Effector CD8-positive, alpha-beta T cell (primary cell): ENCODE data around the gene NTRK2.

Source experiments
- DNase-seq: peaks from one replicate; lab custom pipeline; 2025; lab: John Stamatoyannopoulos, UW

Gene NTRK2

DNA sequence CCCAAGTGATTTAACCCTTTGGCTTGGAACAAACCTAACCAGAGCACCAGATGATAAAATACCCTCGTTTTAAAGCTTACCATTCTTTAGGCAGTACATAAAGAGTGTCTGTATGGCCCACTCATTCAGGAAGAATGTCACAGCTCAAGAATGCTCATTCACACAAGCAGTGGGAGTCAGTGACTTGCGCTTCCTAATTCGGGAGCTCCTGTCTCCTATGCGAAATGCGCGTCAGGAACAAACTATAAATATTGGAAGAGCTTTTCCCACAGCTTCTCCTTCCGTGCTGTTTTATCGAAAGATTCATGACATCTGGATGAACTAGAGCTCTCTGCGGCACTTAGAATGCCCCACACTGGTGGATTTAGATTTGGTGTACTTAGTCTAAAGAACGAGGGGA is 66.6 kb downstream of the NTRK2 start:
- no peak for DNase-seq

GRCh38 chr9:84736536-84736935 is 67.0 kb downstream of the NTRK2 start:
- no peak for DNase-seq

DNA sequence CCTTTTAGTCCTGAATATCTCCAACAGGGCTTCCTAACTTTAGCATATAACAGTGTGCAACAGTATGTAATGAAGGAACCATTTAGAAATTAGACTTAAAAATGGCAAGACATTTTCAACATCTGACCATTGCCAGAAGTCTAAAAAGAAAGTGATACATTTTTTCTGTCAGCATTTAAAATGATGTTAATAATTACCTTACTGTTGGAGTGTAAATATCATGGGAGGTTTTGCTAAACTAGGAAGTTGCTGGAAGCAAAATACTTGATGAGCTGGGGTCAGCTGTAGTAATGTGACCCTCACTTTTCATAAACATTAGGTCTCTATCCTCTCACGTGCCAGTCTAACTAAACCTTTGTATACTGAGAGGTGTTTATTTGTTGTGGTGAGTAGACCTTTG is 68.8 kb downstream of the NTRK2 start:
- no peak for DNase-seq

DNA sequence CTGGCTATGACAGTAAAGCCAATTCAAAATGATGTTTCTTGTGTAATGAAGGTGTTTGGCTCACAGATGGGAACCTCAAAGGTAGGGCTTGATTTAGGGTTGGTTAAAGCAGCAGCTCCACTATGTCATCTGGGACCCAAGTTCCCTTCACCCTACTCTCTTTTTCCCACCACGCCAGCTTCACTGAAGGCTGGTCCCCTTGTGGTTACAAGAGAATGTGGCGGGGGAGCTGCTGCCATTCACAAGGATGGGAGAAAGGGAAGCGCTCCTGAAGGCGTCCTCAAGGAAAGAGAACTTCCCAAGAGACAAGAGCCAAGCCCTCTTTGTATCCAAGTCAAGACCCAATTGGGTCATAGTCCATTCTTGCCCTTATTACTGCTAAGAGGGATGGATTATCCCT is 72.7 kb downstream of the NTRK2 start:
- DNase-seq: no peak

GRCh38 chr9:84744195-84744594 is 74.7 kb downstream of the NTRK2 start:
- DNase-seq: no peak

- no peak for DNase-seq
These were observed 75.2 kb downstream of the NTRK2 start for GRCh38 chr9:84744726-84745125.

DNA sequence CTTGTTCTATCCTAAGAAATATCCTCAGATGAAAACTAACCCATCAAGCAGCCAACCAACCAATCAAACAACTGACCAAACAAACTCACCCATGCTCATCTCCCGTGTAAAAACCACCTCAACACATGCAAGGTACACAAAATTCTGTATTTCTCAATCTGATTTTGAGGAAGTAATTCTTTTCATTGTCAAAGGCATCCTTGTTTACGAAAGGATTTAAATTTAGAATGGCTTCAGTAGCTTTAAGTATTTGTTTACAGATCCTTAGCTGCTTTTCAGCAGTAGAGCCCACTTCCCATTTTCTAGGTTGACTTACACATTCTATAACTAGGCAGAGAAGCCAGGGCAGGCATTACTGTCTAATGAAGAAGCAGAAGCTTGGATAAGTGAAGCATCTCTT is 78.6 kb downstream of the NTRK2 start:
- DNase-seq: no peak

DNA sequence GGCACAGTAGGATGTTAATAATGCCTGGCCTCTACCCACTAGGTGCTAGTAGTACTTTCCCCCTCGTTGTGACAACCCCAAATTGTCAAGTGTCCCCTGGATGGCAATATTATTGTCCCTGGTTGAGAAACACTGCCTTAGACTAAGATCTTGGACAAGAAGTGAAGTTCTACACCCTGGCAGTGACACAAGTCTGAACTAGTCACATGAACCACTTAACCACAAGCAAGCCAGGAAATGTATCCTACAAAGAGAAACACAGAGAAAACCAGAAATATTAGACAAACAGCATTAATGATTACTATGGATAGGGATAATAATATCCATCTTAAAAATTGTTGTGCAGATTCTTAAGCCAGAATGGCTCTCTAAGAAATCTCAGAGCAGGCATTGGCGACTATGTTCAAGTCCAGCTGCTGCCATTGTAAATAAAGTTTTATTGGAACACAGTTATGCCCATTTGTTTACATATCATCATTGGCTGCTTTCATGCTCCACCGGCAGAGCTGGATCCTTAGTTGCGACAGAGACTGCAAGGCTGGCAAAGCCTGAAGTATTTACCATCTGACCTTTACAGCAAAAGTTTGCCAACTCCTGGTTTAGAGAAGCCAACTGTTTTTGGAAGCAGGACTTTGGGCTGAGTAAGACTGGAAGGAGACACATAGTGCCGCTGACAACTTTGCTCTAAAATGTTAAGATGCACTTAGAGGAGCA is 80.8 kb downstream of the NTRK2 start:
- no peak for DNase-seq

- DNase-seq: no peak
These were observed 82.4 kb downstream of the NTRK2 start for GRCh38 chr9:84751921-84752320.

- DNase-seq: no peak
These were observed 84.9 kb downstream of the NTRK2 start for GRCh38 chr9:84754461-84754860.

DNA sequence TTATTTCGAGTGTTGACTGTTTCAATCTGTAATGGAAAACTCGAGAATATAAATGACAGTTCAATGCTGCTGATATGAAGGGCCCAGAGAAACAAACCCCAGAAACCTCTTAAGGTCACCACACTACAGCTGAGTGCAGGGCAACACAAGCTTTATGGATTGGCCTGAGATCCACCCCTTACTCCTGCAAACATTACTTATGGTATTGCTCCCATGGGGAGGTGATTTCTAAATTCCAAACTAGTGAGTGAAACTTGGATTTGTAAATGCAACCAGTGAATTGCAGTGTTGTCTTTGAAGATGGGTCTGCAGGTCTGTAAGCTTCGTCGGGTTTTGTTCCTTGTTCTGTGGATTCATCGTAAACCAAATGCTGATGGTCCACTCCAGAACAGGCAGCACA is 85.4 kb downstream of the NTRK2 start:
- no peak for DNase-seq

GRCh38 chr9:84755380-84755779 is 85.9 kb downstream of the NTRK2 start:
- DNase-seq: no peak

DNA sequence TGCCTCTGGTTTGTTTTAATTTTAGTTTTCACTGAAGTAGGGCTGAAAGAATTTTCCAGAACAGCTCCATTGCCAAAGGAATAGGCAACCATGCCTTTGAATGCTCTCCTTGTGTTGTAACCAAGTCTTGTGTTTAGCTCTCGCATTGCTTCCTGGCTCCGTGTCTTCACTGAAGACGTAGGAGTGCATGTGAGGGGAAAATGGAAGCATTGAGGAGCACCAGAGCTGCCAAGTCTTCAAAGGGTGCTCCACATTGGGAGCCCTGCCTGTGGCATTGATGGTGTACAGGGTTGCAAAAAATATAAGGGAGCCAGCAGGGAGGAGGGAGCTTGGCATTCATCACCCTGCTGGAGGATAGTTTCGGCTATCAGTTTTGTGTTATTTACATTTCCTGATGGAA is 86.6 kb downstream of the NTRK2 start:
- no peak for DNase-seq

GRCh38 chr9:84756731-84757130 is 87.2 kb downstream of the NTRK2 start:
- no peak for DNase-seq

- DNase-seq: no peak
These were observed 89.3 kb downstream of the NTRK2 start for GRCh38 chr9:84758817-84759216.

- DNase-seq: no peak
These were observed 89.8 kb downstream of the NTRK2 start for GRCh38 chr9:84759300-84759750.

DNA sequence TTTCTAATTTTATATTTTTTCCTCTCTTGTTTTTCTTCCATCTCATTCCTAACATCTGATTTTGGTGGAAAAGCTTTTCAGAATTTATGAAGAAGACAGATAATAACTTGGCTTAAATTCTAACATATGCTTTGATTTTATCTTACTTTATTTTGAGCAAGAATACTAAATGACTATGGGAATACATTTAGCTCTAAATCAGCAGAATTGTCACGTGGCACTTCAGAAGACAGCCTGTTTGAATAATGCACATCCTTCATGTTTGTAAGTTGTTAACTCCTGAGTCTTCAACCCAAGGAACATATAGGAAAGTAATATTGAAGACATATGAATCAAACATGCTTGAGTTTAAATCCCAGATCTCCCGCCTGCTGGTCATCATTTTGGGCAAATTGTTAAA is 90.3 kb downstream of the NTRK2 start:
- no peak for DNase-seq

GRCh38 chr9:84761137-84761808 is 91.7 kb downstream of the NTRK2 start:
- DNase-seq: no peak

- DNase-seq: no peak
These were observed 103.0 kb downstream of the NTRK2 start for GRCh38 chr9:84772511-84772910.

- DNase-seq: no peak
These were observed 103.5 kb downstream of the NTRK2 start for GRCh38 chr9:84773022-84773421.

DNA sequence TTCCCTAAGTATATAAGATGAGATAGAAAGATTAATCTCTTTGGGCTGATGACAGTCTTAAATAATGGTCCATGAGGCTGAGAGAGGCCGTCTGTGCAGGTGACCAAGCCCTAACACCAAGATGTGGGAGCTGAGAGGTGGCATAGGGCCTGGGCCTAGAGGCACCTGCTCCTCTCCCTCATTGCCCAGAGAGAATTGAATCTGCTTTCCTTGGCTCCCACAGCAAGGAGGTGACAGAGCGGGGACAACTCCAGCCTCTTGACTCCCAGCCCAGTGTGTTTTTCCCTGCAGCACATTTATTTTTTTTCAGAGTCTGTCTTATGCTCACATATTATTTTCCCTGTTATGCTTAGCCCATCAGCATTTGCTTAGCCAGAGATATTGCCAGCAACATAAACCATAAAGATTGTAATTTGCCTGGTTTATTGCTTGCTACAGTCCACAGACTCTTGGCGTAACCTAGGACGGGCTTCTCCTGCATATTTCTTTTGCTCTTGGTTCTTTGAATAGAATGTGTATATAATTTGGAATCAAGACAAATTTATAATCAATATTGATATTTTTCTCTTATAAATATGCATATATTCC is 105.6 kb downstream of the NTRK2 start:
- no peak for DNase-seq

DNA sequence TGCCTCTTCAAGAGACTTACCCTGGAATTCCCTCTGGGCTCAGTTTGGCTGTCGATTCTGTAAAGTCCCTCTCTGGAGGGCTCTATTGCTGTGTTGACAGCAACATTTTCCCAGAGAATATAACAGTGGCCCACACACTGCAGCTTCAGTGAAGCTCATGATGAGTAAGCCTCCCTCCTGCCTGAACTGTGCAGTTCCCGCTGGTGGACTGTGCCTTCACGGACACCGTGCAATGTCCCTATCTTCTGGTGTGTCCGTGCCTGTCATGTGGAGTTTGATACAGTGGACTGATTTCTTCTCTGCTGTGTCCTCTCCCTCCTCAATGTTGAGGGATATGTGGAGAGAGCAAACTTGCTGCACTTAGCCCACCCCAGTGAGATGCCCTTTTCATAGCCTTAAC is 109.0 kb downstream of the NTRK2 start:
- no peak for DNase-seq

DNA sequence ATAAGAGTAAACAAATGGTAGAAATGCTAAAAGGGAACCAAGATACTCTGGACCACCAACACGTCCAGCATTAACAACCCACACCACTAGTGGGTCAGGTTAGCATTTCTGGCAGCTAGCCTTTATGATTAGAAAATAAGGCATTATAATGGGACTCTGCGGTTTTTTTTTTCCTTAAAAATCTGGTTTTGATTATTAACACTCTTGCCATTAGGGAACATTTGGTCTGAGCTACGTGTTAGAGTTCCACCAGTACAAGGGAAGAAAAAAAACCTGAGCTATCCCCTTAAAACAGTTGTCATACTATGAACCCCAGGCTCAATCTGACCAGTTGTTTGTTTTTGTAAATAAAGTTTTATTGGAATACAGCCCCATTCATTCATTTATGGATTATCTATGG is 110.4 kb downstream of the NTRK2 start:
- DNase-seq: no peak
